Measurements from ENCODE around the gene SYTL5.

GRCh38 chrX:38041237-38041636 lies 34.9 kb downstream of the SYTL5 start:
- TF ChIP-seq CTCF (IDR thresholded peaks at IDR 0.05) (no peak), ZFX (IDR thresholded peaks at IDR 0.05; ENCODE audit: borderline replicate concordance) (no peak)
